ENCODE results near the gene LST1. TPM values are rescaled to one million over a fixed set of nuclear protein-coding genes. Genes with fewer than 3 reads are reported as not detected.

The LST1 gene
- total RNA-seq, 1 donor from 2014 or later = 0.42 TPM

DNA sequence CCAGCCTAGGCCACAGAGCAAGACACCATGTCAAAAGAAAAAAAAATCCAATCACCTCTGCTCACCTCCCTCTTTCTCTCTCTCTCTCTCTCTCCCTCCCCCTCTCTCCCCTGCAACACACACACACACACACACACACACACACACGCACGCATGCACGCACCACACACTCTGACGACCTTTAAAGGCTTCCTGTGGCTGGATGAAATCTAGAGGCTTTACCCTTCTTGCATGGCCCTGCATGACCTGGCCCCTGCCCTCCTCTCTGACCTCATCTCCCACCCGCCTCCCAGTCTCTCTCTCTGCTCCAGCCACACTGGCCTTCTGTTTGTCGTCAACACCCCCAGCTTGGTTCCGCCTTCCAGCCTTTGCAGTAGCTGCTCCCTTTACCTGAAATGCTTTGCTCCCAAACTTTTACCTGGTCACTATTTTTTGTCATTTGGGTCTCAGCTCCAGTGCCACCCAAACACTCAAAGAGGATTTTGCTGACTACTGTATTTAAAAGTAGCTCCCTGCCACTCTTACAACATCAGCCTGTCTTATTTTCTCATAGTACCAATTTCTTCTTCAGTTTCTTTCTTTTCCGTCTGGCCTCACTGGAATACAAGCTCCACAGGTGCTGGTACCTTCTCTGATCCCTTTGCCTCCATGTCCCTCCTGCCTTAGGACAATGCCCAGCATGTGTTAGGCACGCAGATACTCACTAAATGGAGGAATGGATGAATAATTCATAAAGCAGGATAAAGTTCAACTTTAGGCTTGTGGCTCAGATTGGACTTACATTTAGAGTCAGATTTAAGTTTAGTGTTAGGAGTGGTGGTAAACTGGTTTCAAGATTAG, 18.3 kb upstream of the LST1 start:
- TF ChIP-seq, protein P1, sequence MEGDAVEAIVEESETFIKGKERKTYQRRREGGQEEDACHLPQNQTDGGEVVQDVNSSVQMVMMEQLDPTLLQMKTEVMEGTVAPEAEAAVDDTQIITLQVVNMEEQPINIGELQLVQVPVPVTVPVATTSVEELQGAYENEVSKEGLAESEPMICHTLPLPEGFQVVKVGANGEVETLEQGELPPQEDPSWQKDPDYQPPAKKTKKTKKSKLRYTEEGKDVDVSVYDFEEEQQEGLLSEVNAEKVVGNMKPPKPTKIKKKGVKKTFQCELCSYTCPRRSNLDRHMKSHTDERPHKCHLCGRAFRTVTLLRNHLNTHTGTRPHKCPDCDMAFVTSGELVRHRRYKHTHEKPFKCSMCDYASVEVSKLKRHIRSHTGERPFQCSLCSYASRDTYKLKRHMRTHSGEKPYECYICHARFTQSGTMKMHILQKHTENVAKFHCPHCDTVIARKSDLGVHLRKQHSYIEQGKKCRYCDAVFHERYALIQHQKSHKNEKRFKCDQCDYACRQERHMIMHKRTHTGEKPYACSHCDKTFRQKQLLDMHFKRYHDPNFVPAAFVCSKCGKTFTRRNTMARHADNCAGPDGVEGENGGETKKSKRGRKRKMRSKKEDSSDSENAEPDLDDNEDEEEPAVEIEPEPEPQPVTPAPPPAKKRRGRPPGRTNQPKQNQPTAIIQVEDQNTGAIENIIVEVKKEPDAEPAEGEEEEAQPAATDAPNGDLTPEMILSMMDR (IDR thresholded peaks at IDR 0.05; ENCODE audit: insufficient read depth, low read length, poor library complexity, severe bottlenecking) = no peak
- no peaks in the 10 kb centered on the region for H3K27me3 ChIP-seq (ENCODE audit: control insufficient read depth, insufficient read depth, low read length)
- H3K36me3 ChIP-seq (ENCODE audit: control insufficient read depth, insufficient read depth, low read length) = no peaks in the 10 kb centered on the region
- no peak overlapping the region for H3K4me3 ChIP-seq (ENCODE audit: low read depth, low read length)
- no peak for DNase-seq (ENCODE audit: low read depth)

DNA sequence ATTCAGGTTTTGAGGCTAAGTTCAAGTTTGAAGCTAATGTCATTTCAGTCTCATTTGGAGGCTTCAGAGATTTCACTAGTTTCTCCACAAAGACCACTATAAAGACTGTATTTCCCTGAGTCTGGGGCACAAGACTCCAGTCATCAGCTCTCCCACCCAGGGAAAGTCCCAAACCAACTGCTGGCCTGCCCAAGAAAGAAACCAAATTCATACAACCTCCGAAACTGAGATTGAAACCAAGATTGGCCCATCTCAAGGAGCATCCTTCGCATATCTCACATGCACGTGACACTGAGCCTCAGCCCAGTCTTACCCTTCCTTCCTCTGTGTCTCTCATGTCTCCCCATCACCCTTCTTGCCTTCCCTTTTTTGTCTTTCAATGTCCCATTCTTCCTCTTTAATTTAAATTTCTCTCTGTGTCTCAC, 17.5 kb upstream of the LST1 start:
- H3K4me3 ChIP-seq (ENCODE audit: low read depth, low read length) = no peak overlapping the region
- no peak for DNase-seq (ENCODE audit: low read depth)
- H3K27me3 ChIP-seq (ENCODE audit: control insufficient read depth, insufficient read depth, low read length) = no peaks in the 10 kb centered on the region
- TF ChIP-seq, protein P1 (IDR thresholded peaks at IDR 0.05; ENCODE audit: insufficient read depth, low read length, poor library complexity, severe bottlenecking) = no peak
- no peaks in the 10 kb centered on the region for H3K36me3 ChIP-seq (ENCODE audit: control insufficient read depth, insufficient read depth, low read length)

DNA sequence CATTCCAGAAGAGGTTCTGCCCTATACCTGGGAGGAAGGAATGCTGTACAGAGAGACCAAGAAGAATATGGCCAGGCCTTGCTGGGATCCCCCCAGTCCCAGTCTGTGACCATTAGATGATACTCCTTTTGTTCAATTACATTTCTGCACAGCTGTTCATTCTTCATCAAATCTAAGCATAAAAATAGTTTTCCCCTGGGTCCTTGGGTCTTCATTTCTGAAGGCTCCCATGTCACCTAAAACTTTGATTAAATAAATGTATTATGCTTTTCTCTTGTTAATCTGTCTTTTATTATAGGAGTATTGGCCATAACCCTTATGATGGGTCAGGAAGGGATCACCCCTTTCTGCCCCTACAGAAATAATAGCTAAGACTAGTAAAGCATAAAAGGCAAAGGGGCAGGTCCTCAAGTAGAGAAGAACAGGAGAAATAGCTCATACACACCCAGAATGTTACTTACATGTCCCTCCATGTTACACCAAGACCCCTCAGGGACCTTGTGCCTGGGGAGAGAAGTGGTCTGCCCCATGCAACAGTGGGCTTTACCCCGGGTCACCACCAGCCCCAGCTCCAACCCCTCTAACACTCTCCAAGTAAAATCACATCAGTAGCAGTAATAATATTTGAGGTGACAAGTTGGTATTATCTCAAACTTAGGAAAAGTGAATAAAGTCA, 16.1 kb upstream of the LST1 start:
- Histone ChIP-seq H3K27me3 (ENCODE audit: control insufficient read depth, insufficient read depth, low read length) (no peaks in the 10 kb centered on the region), H3K4me3 (ENCODE audit: low read depth, low read length) (no peak overlapping the region), H3K36me3 (ENCODE audit: control insufficient read depth, insufficient read depth, low read length) (no peaks in the 10 kb centered on the region)
- DNase-seq (ENCODE audit: low read depth) = no peak
- TF ChIP-seq, protein P1 (IDR thresholded peaks at IDR 0.05; ENCODE audit: insufficient read depth, low read length, poor library complexity, severe bottlenecking) = no peak

DNA sequence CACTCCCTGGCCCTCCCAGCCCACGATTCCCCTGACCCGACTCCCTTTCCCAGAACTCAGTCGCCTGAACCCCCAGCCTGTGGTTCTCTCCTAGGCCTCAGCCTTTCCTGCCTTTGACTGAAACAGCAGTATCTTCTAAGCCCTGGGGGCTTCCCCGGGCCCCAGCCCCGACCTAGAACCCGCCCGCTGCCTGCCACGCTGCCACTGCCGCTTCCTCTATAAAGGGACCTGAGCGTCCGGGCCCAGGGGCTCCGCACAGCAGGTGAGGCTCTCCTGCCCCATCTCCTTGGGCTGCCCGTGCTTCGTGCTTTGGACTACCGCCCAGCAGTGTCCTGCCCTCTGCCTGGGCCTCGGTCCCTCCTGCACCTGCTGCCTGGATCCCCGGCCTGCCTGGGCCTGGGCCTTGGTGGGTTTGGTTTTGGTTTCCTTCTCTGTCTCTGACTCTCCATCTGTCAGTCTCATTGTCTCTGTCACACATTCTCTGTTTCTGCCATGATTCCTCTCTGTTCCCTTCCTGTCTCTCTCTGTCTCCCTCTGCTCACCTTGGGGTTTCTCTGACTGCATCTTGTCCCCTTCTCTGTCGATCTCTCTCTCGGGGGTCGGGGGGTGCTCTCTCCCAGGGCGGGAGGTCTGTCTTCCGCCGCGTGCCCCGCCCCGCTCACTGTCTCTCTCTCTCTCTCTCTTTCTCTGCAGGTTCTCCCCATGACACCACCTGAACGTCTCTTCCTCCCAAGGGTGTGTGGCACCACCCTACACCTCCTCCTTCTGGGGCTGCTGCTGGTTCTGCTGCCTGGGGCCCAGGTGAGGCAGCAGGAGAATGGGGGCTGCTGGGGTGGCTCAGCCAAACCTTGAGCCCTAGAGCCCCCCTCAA, 13.8 kb upstream of the LST1 start, which contains the start of gene LTA:
Gene LTA (plus strand): TSS at position 249 of the 871 bp plus-strand sequence. CDS start 454 bp downstream, at position 703.
- TF ChIP-seq, protein P1 (IDR thresholded peaks at IDR 0.05; ENCODE audit: insufficient read depth, low read length, poor library complexity, severe bottlenecking) = no peak
- no peak for DNase-seq (ENCODE audit: low read depth)
- Histone ChIP-seq H3K27me3 (ENCODE audit: control insufficient read depth, insufficient read depth, low read length) (no peaks in the 10 kb centered on the region), H3K36me3 (ENCODE audit: control insufficient read depth, insufficient read depth, low read length) (no peaks in the 10 kb centered on the region), H3K4me3 (ENCODE audit: low read depth, low read length) (no peak within 1 kb of the TSS)

DNA sequence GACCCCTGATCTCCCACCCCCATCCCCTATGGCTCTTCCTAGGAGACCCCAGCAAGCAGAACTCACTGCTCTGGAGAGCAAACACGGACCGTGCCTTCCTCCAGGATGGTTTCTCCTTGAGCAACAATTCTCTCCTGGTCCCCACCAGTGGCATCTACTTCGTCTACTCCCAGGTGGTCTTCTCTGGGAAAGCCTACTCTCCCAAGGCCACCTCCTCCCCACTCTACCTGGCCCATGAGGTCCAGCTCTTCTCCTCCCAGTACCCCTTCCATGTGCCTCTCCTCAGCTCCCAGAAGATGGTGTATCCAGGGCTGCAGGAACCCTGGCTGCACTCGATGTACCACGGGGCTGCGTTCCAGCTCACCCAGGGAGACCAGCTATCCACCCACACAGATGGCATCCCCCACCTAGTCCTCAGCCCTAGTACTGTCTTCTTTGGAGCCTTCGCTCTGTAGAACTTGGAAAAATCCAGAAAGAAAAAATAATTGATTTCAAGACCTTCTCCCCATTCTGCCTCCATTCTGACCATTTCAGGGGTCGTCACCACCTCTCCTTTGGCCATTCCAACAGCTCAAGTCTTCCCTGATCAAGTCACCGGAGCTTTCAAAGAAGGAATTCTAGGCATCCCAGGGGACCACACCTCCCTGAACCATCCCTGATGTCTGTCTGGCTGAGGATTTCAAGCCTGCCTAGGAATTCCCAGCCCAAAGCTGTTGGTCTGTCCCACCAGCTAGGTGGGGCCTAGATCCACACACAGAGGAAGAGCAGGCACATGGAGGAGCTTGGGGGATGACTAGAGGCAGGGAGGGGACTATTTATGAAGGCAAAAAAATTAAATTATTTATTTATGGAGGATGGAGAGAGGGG, 12.6 kb upstream of the LST1 start:
- no peaks in the 10 kb centered on the region for H3K27me3 ChIP-seq (ENCODE audit: control insufficient read depth, insufficient read depth, low read length)
- H3K36me3 ChIP-seq (ENCODE audit: control insufficient read depth, insufficient read depth, low read length) = no peaks in the 10 kb centered on the region
- H3K4me3 ChIP-seq (ENCODE audit: low read depth, low read length) = no peak overlapping the region
- no peak for DNase-seq (ENCODE audit: low read depth)
- TF ChIP-seq, protein P1 (IDR thresholded peaks at IDR 0.05; ENCODE audit: insufficient read depth, low read length, poor library complexity, severe bottlenecking) = no peak
